ENCODE data around the gene RCAN2.
"Not testable (repeated sequence)": the region's sequence is repeated elsewhere in the genome, so short reads cannot be mapped to it uniquely, and the experiment has no call there.

Gene RCAN2

GRCh38 chr6:46381057-46381456 lies 110.2 kb downstream of the RCAN2 start:
- no peak for DNase-seq

- no peak for DNase-seq
These were observed 111.0 kb downstream of the RCAN2 start for GRCh38 chr6:46380152-46380807.

- DNase-seq: no peak
These were observed 112.3 kb downstream of the RCAN2 start for GRCh38 chr6:46378882-46379416.

GRCh38 chr6:46378161-46378881 lies 112.9 kb downstream of the RCAN2 start:
- DNase-seq: no peak

- DNase-seq: no peak
These were observed 114.0 kb downstream of the RCAN2 start for GRCh38 chr6:46377209-46377608.

- DNase-seq: no peak
These were observed 114.6 kb downstream of the RCAN2 start for GRCh38 chr6:46376562-46377061.

GRCh38 chr6:46370622-46371021 lies 120.6 kb downstream of the RCAN2 start:
- no peak for DNase-seq

- no peak for DNase-seq
These were observed 123.1 kb downstream of the RCAN2 start for GRCh38 chr6:46368169-46368536.

- DNase-seq: no peak
These were observed 123.7 kb downstream of the RCAN2 start for GRCh38 chr6:46367354-46368168.

- DNase-seq: no peak
These were observed 124.9 kb downstream of the RCAN2 start for GRCh38 chr6:46366190-46366900.

GRCh38 chr6:46357591-46357990 lies 133.7 kb downstream of the RCAN2 start:
- DNase-seq: no peak

- DNase-seq: no peak
These were observed 134.7 kb downstream of the RCAN2 start for GRCh38 chr6:46356543-46356942.

GRCh38 chr6:46353528-46353927 lies 137.7 kb downstream of the RCAN2 start:
- no peak for DNase-seq

- DNase-seq: no peak
These were observed 138.5 kb downstream of the RCAN2 start for GRCh38 chr6:46352541-46353268.

- DNase-seq: no peak
These were observed 140.5 kb downstream of the RCAN2 start for GRCh38 chr6:46350714-46351113.

- DNase-seq: no peak
These were observed 143.6 kb downstream of the RCAN2 start for GRCh38 chr6:46347669-46348068.

GRCh38 chr6:46340246-46340645 lies 151.0 kb downstream of the RCAN2 start:
- no peak for DNase-seq

- DNase-seq: no peak
These were observed 153.1 kb downstream of the RCAN2 start for GRCh38 chr6:46338131-46338530.

- DNase-seq: no peak
These were observed 156.8 kb downstream of the RCAN2 start for GRCh38 chr6:46334442-46334841.

- no peak for DNase-seq
These were observed 157.8 kb downstream of the RCAN2 start for GRCh38 chr6:46333481-46333880.

GRCh38 chr6:46332448-46332847 lies 158.8 kb downstream of the RCAN2 start:
- DNase-seq: not testable (repeated sequence)

- no peak for DNase-seq
These were observed 159.8 kb downstream of the RCAN2 start for GRCh38 chr6:46331461-46331860.
